Measurements from ENCODE around the gene SCRN2.

The SCRN2 gene

DNA sequence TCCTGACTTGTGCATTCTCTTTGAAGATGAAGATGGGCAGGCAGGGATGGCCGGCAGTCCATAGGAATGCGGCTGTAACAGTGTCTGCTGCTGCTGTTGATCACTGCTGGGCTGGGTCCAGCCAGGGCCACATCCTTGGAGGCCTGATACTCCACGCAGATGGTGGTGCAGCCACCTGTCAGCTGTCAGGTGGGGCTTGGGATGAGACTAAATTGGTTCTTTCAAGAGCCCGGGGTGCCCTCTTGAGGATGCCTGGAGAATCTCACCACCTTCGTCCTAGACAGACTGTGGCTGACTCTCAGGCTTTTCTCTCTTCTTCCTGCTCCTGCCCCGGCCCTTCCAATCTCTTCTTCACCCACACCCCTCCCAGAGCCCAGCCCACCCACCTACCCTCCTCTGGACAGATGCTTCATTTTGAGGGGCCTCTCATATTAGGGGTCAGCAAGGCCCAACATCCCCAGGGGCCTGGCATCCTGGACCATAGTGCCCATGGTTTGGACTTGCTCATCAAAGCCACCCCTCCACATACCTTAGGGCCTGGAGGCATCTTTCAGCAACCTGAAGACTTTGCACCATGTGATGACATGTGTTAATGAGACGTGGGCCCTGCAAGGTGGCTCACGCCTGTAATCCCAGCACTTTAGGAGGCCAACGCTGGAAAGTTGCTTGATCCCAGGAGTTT is 38.6 kb downstream of the SCRN2 start:
- peak; percentile 73 to 83 for DNase-seq

GRCh38 chr17:47801906-47802305 is 39.2 kb downstream of the SCRN2 start:
- no peak for DNase-seq

DNA sequence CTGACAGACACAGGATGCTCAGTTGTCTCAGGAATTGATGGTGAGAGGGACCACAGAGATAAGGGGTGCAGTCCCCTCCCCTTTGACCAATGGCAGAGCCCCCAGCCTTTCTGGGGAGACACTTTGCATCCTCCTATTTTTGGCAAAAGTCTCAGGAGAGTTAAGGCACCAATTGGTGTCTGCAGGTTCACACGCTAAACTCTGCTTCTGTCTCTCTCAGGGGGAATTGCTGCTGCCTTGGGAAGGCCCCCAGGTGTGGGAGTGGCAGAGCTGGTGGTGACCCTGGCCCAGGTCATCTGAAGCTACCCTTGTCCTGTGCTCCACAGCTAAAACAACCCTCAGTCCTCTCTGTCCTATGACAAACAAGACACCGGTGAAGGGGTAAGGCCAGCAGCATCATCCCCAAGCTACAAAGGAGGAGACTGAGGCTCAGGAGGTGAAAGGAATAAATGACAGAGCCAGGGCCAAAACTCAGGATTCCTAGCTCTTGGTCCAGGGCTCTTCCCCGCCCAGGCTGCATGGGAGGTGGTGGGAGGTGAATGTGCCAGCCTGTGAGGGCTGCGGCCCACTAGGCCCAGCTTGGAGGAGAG is 39.8 kb downstream of the SCRN2 start:
- DNase-seq = no peak

GRCh38 chr17:47800686-47801085 is 40.4 kb downstream of the SCRN2 start:
- no peak for DNase-seq

DNA sequence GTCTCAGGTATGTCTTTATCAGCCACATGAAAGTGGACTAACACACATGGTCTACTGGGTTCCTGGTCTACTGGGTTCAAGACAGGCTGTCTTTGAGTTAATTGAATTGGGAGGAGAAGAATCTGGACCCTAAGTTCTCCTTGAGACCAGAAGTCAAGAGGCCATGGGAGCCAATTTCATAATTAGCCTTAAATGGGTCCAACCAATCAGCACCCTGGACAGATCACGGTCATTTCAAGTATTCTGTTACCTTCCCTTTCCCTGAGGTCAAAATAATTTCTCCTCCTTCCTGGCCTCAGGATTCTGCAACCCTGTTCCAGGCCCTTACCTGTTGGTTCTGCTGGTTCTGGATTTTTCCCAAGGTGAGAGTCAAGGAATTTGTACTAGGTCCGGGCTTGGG is 43.3 kb downstream of the SCRN2 start:
- DNase-seq = peak in 1 of 2 experiments; percentile 26

GRCh38 chr17:47792979-47793378 is 48.1 kb downstream of the SCRN2 start:
- no peak for DNase-seq

- no peak for DNase-seq
These were observed 48.6 kb downstream of the SCRN2 start for GRCh38 chr17:47792457-47792856.

DNA sequence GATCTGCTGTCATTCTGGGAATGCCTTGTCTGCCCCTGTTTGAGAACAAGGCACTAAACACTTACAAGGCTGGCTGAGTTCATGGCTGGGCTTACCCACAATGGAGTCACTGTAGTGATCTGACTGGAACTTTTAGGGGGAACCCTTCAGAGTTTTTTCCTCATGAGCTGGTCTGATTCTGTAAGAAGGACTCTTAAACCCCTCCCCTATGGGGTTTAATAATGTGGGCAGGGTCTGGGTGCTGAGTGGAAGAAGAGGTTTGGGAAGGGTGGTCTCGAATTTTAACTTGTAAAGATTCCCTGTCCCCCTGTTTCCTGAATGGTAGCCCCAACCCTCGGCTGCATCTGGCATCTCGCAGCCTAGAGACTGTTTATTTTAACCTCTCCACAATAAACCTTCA is 50.0 kb downstream of the SCRN2 start:
- DNase-seq = no peak

DNA sequence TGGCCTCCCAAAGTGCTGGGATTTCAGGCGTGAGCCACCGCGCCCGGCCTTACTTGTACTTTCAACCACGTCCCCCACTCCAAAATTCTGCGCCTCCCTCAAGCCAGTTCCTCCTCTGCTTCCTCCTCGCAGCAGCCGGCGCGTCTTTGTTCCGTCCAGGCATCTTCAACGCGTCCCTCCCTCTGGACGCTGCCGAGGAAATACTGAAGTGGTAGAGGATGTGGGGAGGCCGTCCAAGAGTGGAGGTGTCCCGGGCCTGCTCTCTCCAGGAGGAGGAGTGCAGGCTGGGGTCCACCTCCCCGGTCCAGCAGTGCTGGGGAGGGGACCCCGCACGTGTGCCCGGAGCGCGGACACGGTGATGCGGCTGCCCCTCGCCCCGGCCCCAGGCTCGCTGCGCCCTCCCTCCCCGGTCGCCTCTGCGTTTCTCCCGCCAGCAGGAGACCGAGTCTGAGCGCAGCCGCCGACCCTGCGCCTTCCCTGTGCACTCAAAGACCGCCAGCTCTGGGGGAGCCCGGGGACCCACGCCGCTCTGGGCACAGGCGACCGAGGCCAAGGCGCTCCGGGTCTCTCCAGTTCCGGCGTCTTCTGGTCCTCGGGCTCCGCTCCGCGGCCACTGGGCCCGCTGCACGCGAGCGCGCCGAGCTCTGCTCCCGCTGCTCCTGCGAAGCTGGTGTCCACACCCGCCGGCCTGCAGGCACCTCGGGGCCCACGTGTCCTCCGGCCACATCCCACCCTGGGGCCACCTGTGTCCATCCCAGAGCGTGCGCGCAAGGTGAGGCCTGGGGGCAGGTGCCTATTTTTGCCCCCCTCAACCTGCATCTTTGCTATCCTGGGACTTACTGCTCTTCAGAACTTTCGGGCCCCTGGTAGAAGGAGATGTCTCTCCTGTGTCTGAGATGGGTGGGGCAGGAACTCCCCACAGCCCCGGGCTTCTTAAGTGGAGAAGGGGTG is 51.2 kb downstream of the SCRN2 start:
- peak; percentile 6 to 19 for DNase-seq

Measured in Kasumi-1 (cell line).